Loucy (cell line): Measurements from ENCODE around the gene FES.

Experiments used
- H2AFZ ChIP-seq: fragments of 200-600 bp; sonication (generic); 2 replicates; pipeline ENCODE4 v1.6.0; 2016; ENCODE audit warnings: antibody characterized with exemption, mild to moderate bottlenecking, low read length, moderate library complexity
- H3F3A ChIP-seq: fragments of 200-600 bp; 2 replicates; pipeline ENCODE4 v1.6.0; 2016; ENCODE audit warnings: antibody characterized with exemption, low read depth, mild to moderate bottlenecking
- H3K27me3 ChIP-seq: fragments of 200-600 bp; sonication (generic); 2 replicates; pipeline ENCODE4 v1.6.1; 2014; ENCODE audit warnings: low read length, mild to moderate bottlenecking; ENCODE audit not compliant: insufficient read depth, poor library complexity, severe bottlenecking
- H3K36me3 ChIP-seq: fragments of 200-600 bp; sonication (generic); 2 replicates; pipeline ENCODE4 v1.6.1; 2016; ENCODE audit warnings: low read length; ENCODE audit not compliant: insufficient read depth
- H3K4me1 ChIP-seq: fragments of 200-600 bp; sonication (generic); 2 replicates; pipeline ENCODE4 v1.5.1; 2014; ENCODE audit warnings: low read length, mild to moderate bottlenecking; ENCODE audit not compliant: insufficient read depth, poor library complexity, severe bottlenecking
- H3K4me2 ChIP-seq: fragments of 200-600 bp; sonication (generic); 2 replicates; pipeline ENCODE4 v1.6.0; 2014; ENCODE audit warnings: antibody characterized with exemption, low read length, low read depth, mild to moderate bottlenecking; ENCODE audit not compliant: poor library complexity, severe bottlenecking
- H3K4me3 ChIP-seq: fragments of 200-600 bp; sonication (generic); 2 replicates; pipeline ENCODE4 v1.5.1; 2014; ENCODE audit warnings: low read length, mild to moderate bottlenecking, mixed read lengths; ENCODE audit not compliant: poor library complexity, severe bottlenecking
- H3K79me2 ChIP-seq: fragments of 200-600 bp; sonication (generic); 2 replicates; pipeline ENCODE4 v1.6.1; 2014; ENCODE audit warnings: low read length; ENCODE audit not compliant: insufficient read depth
- H3K9ac ChIP-seq: fragments of 200-600 bp; sonication (generic); 2 replicates; pipeline ENCODE4 v1.6.0; 2014; ENCODE audit warnings: mild to moderate bottlenecking, low read depth, low read length, moderate library complexity; ENCODE audit not compliant: poor library complexity, severe bottlenecking
- H3K9me2 ChIP-seq: fragments of 200-600 bp; sonication (generic); replicated peaks from 2 replicates; pipeline ENCODE4 v1.6.1; 2016; ENCODE audit warnings: low read depth, low read length, mixed read lengths
- H3K9me3 ChIP-seq: fragments of 200-600 bp; sonication (generic); 2 replicates; pipeline ENCODE4 v1.6.1; 2014; ENCODE audit warnings: mild to moderate bottlenecking, antibody characterized with exemption, low read length, low read depth; ENCODE audit not compliant: insufficient read depth
- H4K20me1 ChIP-seq: fragments of 200-600 bp; sonication (generic); 2 replicates; pipeline ENCODE4 v1.6.0; 2014; ENCODE audit warnings: antibody characterized with exemption, low read length, mild to moderate bottlenecking; ENCODE audit not compliant: insufficient read depth, poor library complexity, severe bottlenecking
- EZH2phosphoT487 ChIP-seq: fragments of 200-600 bp; IDR thresholded peaks from 2 replicates; pipeline ENCODE4 v1.6.1; 2018; ENCODE audit warnings: antibody characterized with exemption, mild to moderate bottlenecking, moderate library complexity, borderline replicate concordance
- TF ChIP-seq, protein P1 (sequence below): fragments of 200-600 bp; sonication (generic); conservative IDR thresholded peaks from 2 replicates; pipeline ENCODE4 v1.5.1; 2014; ENCODE audit warnings: mild to moderate bottlenecking, antibody characterized with exemption, low read length

FES gene

DNA sequence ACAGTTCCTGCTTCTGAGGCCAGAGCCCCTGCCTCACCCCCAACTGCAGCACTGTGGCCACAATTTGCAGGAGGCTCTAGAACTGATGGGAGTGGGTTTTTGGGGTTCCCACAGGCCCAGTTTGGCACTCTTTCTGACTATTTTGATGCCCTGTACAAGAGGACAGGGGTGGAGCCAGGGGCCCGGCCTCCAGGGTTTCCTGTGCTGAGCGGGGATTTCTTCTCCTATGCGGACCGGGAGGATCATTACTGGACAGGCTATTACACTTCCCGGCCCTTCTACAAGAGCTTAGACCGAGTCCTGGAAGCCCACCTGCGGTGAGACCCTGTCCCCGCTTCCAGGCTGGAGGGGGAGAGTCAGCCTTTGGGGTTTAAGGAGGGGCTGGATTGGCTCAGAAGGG is 25.7 kb downstream of the FES start:
- no peak overlapping the region for H3K4me3 ChIP-seq
- no peaks in the 10 kb centered on the region for H3K27me3 ChIP-seq
- H3F3A ChIP-seq = no peaks in the 10 kb centered on the region
- TF ChIP-seq EZH2phosphoT487 = no peak
- TF ChIP-seq, protein P1, sequence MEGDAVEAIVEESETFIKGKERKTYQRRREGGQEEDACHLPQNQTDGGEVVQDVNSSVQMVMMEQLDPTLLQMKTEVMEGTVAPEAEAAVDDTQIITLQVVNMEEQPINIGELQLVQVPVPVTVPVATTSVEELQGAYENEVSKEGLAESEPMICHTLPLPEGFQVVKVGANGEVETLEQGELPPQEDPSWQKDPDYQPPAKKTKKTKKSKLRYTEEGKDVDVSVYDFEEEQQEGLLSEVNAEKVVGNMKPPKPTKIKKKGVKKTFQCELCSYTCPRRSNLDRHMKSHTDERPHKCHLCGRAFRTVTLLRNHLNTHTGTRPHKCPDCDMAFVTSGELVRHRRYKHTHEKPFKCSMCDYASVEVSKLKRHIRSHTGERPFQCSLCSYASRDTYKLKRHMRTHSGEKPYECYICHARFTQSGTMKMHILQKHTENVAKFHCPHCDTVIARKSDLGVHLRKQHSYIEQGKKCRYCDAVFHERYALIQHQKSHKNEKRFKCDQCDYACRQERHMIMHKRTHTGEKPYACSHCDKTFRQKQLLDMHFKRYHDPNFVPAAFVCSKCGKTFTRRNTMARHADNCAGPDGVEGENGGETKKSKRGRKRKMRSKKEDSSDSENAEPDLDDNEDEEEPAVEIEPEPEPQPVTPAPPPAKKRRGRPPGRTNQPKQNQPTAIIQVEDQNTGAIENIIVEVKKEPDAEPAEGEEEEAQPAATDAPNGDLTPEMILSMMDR = no peak
- no peaks in the 10 kb centered on the region for H3K9me3 ChIP-seq
- no peaks in the 10 kb centered on the region for H3K9me2 ChIP-seq
- H2AFZ ChIP-seq = no peak overlapping the region
- H3K36me3 ChIP-seq = peaks cover 21% of the 10 kb centered on the region; the same call in 1 of the 2 replicates
- no peaks in the 10 kb centered on the region for H4K20me1 ChIP-seq
- H3K79me2 ChIP-seq = peaks cover 8% of the 10 kb centered on the region; the same call in 1 of the 2 replicates
- no peaks in the 10 kb centered on the region for H3K4me1 ChIP-seq
- no peak overlapping the region for H3K9ac ChIP-seq
- H3K4me2 ChIP-seq = no peak overlapping the region

- H3K9me2 ChIP-seq = no peaks in the 10 kb centered on the region
- H3K27me3 ChIP-seq = no peaks in the 10 kb centered on the region
- TF ChIP-seq, protein P1 = no peak
- TF ChIP-seq EZH2phosphoT487 = no peak
- no peak overlapping the region for H3K4me3 ChIP-seq
- no peak overlapping the region for H3K9ac ChIP-seq
- H3K4me1 ChIP-seq = no peaks in the 10 kb centered on the region
- H3F3A ChIP-seq = no peaks in the 10 kb centered on the region
- no peak overlapping the region for H3K4me2 ChIP-seq
- no peaks in the 10 kb centered on the region for H4K20me1 ChIP-seq
- no peak overlapping the region for H2AFZ ChIP-seq
- 0 out of 2 replicates have a peak, but pooled peaks cover 2% of the 10 kb centered on the region for H3K79me2 ChIP-seq
- no peaks in the 10 kb centered on the region for H3K9me3 ChIP-seq
- peaks cover 21% of the 10 kb centered on the region; the same call in 1 of the 2 replicates for H3K36me3 ChIP-seq
Observed at GRCh38 chr15:90910441-90911301, 26.4 kb downstream of the FES start.

DNA sequence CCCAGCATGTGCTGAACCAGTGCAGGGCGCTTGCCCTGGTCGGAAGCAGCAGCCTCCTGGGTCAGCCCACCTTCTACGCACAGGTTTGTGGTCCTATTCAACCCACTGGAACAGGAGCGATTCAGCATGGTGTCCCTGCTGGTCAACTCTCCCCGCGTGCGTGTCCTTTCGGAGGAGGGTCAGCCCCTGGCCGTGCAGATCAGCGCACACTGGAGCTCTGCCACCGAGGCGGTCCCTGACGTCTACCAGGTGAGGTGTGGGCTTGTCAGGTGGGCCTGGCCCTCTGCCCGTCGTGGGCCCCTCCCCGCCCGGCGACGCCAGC is 27.0 kb downstream of the FES start:
- no peaks in the 10 kb centered on the region for H3K4me1 ChIP-seq
- H3K9ac ChIP-seq = no peak overlapping the region
- H3K4me2 ChIP-seq = no peak overlapping the region
- no peaks in the 10 kb centered on the region for H3K79me2 ChIP-seq
- H3K4me3 ChIP-seq = no peak overlapping the region
- TF ChIP-seq, protein P1 = no peak
- no peak for TF ChIP-seq EZH2phosphoT487
- no peaks in the 10 kb centered on the region for H3K9me3 ChIP-seq
- no peaks in the 10 kb centered on the region for H3K27me3 ChIP-seq
- no peaks in the 10 kb centered on the region for H3F3A ChIP-seq
- no peak overlapping the region for H2AFZ ChIP-seq
- H3K36me3 ChIP-seq = peaks cover 21% of the 10 kb centered on the region; the same call in 1 of the 2 replicates
- no peaks in the 10 kb centered on the region for H3K9me2 ChIP-seq
- no peaks in the 10 kb centered on the region for H4K20me1 ChIP-seq
